K562 (cell line): Measurements from ENCODE around the gene LZTS3. TPM values are rescaled to one million over a fixed set of nuclear protein-coding genes. Genes with fewer than 3 reads are reported as not detected.

ENCODE experiments used
- ATAC-seq: fragments of 200-7000 bp; cut with Tn5 transposase; 3 replicates; pipeline ENCODE4 v1.9.1; 2020; ENCODE audit warnings: moderate library complexity
- BruUV-seq: library from RNA; stranded (reverse); fragments of 400-500 nt; replicated peaks from 2 replicates; lab custom pipeline; 2021; lab: Mats Ljungman, UMichigan
- CTCF ChIA-PET: fragments of 300-600 bp; formaldehyde crosslinking; extraction: SDS; loops from one replicate; lab custom pipeline; 2021; ENCODE audit warnings: low intra/inter-chr PET ratio; lab: Yijun Ruan, JAX
- POLR2A ChIA-PET: fragments of 300-600, 350-650 bp; sonication (Branson Sonifier 250); formaldehyde crosslinking; extraction: SDS; loops from one replicate; lab custom pipeline; 2021; ENCODE audit warnings: antibody characterized with exemption, inconsistent platforms; lab: Yijun Ruan, JAX
- DNase-seq, 4 experiments: peaks; one replicate each; pipeline versions ENCODE4 v3.0.0 to v3.0.0-alpha.2; 2011 to 2018; ENCODE audit warnings: low spot score in 3 of 4, mixed read lengths in 3 of 4; ENCODE audit errors: extremely low read depth in 1 of 4
- FAIRE-seq: peaks from 2 replicates; lab custom pipeline; 2011; peaks lifted over from hg19 to GRCh38; lab: Jason Lieb, UNC
- H2AFZ ChIP-seq: 2 replicates; pipeline ENCODE4 v1.6.0; 2011; ENCODE audit warnings: low read depth, low read length, control low read depth, inconsistent platforms
- H3K27ac ChIP-seq: fragments of 200-600 bp; 3 replicates; pipeline ENCODE4 v1.8.0; 2011; ENCODE audit warnings: low read depth, mild to moderate bottlenecking, control low read depth, inconsistent platforms, low read length, moderate library complexity, mixed read lengths; ENCODE audit errors: extremely low read depth
- H3K27me3 ChIP-seq, 2 experiments: fragments of 300-600 bp in 1 of 2; 2 replicates in 1 of 2; 3 replicates in 1 of 2; pipeline versions ENCODE4 v1.6.0 to v1.8.0; 2011; ENCODE audit warnings: inconsistent platforms in 2 of 2, low read length in 2 of 2, mild to moderate bottlenecking in 1 of 2, mixed read lengths in 1 of 2, moderate library complexity in 1 of 2; ENCODE audit not compliant: control insufficient read depth in 2 of 2, insufficient read depth in 2 of 2
- H3K36me3 ChIP-seq: fragments of 300-600 bp; 3 replicates; pipeline ENCODE4 v1.8.0; 2011; ENCODE audit warnings: mild to moderate bottlenecking, low read length, inconsistent platforms; ENCODE audit not compliant: control insufficient read depth, insufficient read depth
- H3K4me1 ChIP-seq, 2 experiments: fragments of 200-600 bp in 1 of 2; replicated peaks in 1 of 2; 2 replicates in 1 of 2; 3 replicates in 1 of 2; pipeline versions ENCODE4 v1.5.1 to v1.8.0; 2011; ENCODE audit warnings: inconsistent platforms in 2 of 2, low read length in 2 of 2, mild to moderate bottlenecking in 1 of 2, mixed read lengths in 1 of 2, moderate library complexity in 1 of 2; ENCODE audit not compliant: control insufficient read depth in 2 of 2, insufficient read depth in 2 of 2
- H3K4me2 ChIP-seq: 2 replicates; pipeline ENCODE4 v1.6.1; 2011; ENCODE audit warnings: low read length, control low read depth, inconsistent platforms, mixed read lengths; ENCODE audit not compliant: insufficient read depth
- H3K4me3 ChIP-seq: fragments of 200-600 bp; sonication (generic), shearing (Covaris generic); 2 replicates; pipeline ENCODE4 v1.5.1; 2016; ENCODE audit warnings: control low read depth, inconsistent platforms
- H3K79me2 ChIP-seq: fragments of 200-600 bp; 3 replicates; pipeline ENCODE4 v1.8.0; 2011; ENCODE audit warnings: low read length, inconsistent platforms; ENCODE audit not compliant: control insufficient read depth, insufficient read depth
- H3K9ac ChIP-seq, 2 experiments: 2 replicates each; pipeline versions ENCODE4 v1.6.0 to v1.6.1; 2011; ENCODE audit warnings: low read depth in 2 of 2, low read length in 2 of 2, control low read depth in 1 of 2, inconsistent platforms in 1 of 2, mild to moderate bottlenecking in 1 of 2, mixed read lengths in 1 of 2; ENCODE audit not compliant: insufficient read depth in 1 of 2
- H3K9me1 ChIP-seq: one replicate; pipeline ENCODE4 v1.6.0; 2011; ENCODE audit warnings: inconsistent platforms, mild to moderate bottlenecking, low read length, moderate library complexity; ENCODE audit not compliant: control insufficient read depth, insufficient read depth
- H3K9me3 ChIP-seq: replicated peaks from 2 replicates; pipeline ENCODE4 v1.5.1; 2011; ENCODE audit warnings: low read depth, low read length, inconsistent platforms; ENCODE audit not compliant: control insufficient read depth, insufficient read depth
- H4K20me1 ChIP-seq: replicated peaks from 2 replicates; pipeline ENCODE4 v1.6.1; 2011; ENCODE audit warnings: low read length, inconsistent platforms, mixed read lengths; ENCODE audit not compliant: control insufficient read depth, insufficient read depth
- ATF2 ChIP-seq: sonication (generic); formaldehyde crosslinking; IDR thresholded peaks from 2 replicates; pipeline ENCODE4 v1.8.1; 2022; ENCODE audit warnings: missing genetic modification reagents
- ELF1 ChIP-seq: fragments of 200-800 bp; sonication (Bioruptor generic); IDR thresholded peaks from 2 replicates; pipeline ENCODE4 v1.6.1; 2016; ENCODE audit warnings: missing genetic modification characterization, missing compliant biosample characterization
- HDAC6 ChIP-seq: IDR thresholded peaks from 2 replicates; pipeline ENCODE4 v1.6.1; 2012; ENCODE audit warnings: low read depth, mild to moderate bottlenecking, control low read depth, inconsistent platforms, low read length, moderate library complexity
- JUN ChIP-seq, 2 experiments: sonication (generic) in 1 of 2; formaldehyde crosslinking in 1 of 2; IDR thresholded peaks; 2 replicates each; pipeline versions ENCODE4 v1.6.1 to v1.8.0; 2012 to 2022; ENCODE audit warnings: borderline replicate concordance in 2 of 2, mild to moderate bottlenecking in 2 of 2, improper control_type of control experiment in 1 of 2, low read depth in 1 of 2, low read length in 1 of 2, missing genetic modification reagents in 1 of 2
- KAT8 ChIP-seq: fragments of 450-650 bp; IDR thresholded peaks from 2 replicates; pipeline ENCODE4 v1.6.1; 2016; ENCODE audit warnings: low read depth, mild to moderate bottlenecking
- NCOA2 ChIP-seq, 2 experiments: fragments of 450-650 bp; IDR thresholded peaks; 2 replicates each; pipeline ENCODE4 v1.6.1; 2018; ENCODE audit warnings: mild to moderate bottlenecking in 2 of 2, moderate library complexity in 1 of 2; ENCODE audit not compliant: partially characterized antibody in 2 of 2
- NFATC3 ChIP-seq: fragments of 450-650 bp; IDR thresholded peaks from 2 replicates; pipeline ENCODE4 v1.6.1; 2017; ENCODE audit warnings: mild to moderate bottlenecking
- POLR2A ChIP-seq: fragments of 450-650 bp; conservative IDR thresholded peaks from 2 replicates; pipeline ENCODE4 v1.6.1; 2016
- POLR2B ChIP-seq: fragments of 450-650 bp; IDR thresholded peaks from 2 replicates; pipeline ENCODE4 v1.6.1; 2018; ENCODE audit warnings: low read depth; ENCODE audit not compliant: partially characterized antibody
- PYGO2 ChIP-seq: fragments of 450-650 bp; IDR thresholded peaks from 2 replicates; pipeline ENCODE4 v1.6.1; 2016; ENCODE audit warnings: mild to moderate bottlenecking, missing genetic modification characterization, moderate library complexity, missing compliant biosample characterization
- RAD21 ChIP-seq, 2 experiments: fragments of 250-450 bp in 1 of 2; fragments of 450-650 bp in 1 of 2; sonication (Bioruptor Pico) in 1 of 2; formaldehyde crosslinking in 1 of 2; IDR thresholded peaks in 1 of 2; conservative IDR thresholded peaks in 1 of 2; 2 replicates each; pipeline versions ENCODE4 v1.4.0 to v1.8.0; 2020 to 2022; ENCODE audit warnings: mild to moderate bottlenecking in 2 of 2, moderate library complexity in 1 of 2
- RBM34 ChIP-seq: fragments of 200-400 bp; formaldehyde crosslinking; IDR thresholded peaks from 2 replicates; pipeline ENCODE4 v1.6.1; 2018; ENCODE audit warnings: low read length, borderline replicate concordance; ENCODE audit not compliant: insufficient read depth
- SIX5 ChIP-seq, 2 experiments: IDR thresholded peaks; 2 replicates each; pipeline ENCODE4 v1.6.1; 2011; ENCODE audit warnings: low read length in 2 of 2, borderline replicate concordance in 1 of 2, low read depth in 1 of 2, mild to moderate bottlenecking in 1 of 2, moderate library complexity in 1 of 2; ENCODE audit not compliant: insufficient read depth in 1 of 2
- TCF7 ChIP-seq: sonication (generic); IDR thresholded peaks from 2 replicates; pipeline ENCODE4 v1.6.1; 2016; ENCODE audit warnings: antibody characterized with exemption, borderline replicate concordance
- TFAP4 ChIP-seq: sonication (generic); formaldehyde crosslinking; IDR thresholded peaks from 2 replicates; pipeline ENCODE4 v1.8.0; 2022; ENCODE audit warnings: missing genetic modification reagents, mild to moderate bottlenecking, moderate library complexity, borderline replicate concordance
- ZNF175 ChIP-seq: fragments of 200-800 bp; sonication (Bioruptor generic); IDR thresholded peaks from 2 replicates; pipeline ENCODE4 v1.6.1; 2016; ENCODE audit warnings: low read depth, mild to moderate bottlenecking, missing genetic modification characterization, missing compliant biosample characterization
- ZNF668 ChIP-seq: fragments of 250-450 bp; sonication (Bioruptor Pico); IDR thresholded peaks from 2 replicates; pipeline ENCODE4 v1.8.0; 2022; ENCODE audit warnings: mild to moderate bottlenecking, inconsistent platforms
- ZNF830 ChIP-seq: fragments of 250-450 bp; sonication (Bioruptor Pico); IDR thresholded peaks from 2 replicates; pipeline ENCODE4 v1.5.0; 2021; ENCODE audit warnings: mild to moderate bottlenecking
- WGBS: fragments of 100-300 bp; shearing (Covaris generic); methylation state at CpG from one replicate; pipeline ENCODE4 v1.1.6; 2016; ENCODE audit warnings: low coverage, mixed read lengths; ENCODE audit not compliant: insufficient coverage; ENCODE audit errors: missing lambda C conversion rate; 5-methylcytosine and 5-hydroxymethylcytosine counted together
- in situ Hi-C: fragments of 300-500 bp; cut with MboI; formaldehyde crosslinking; loops from 4 replicates; pipeline ENCODE4 v1.15.0; 2018; ENCODE audit warnings: inconsistent platforms, mixed read lengths
- intact Hi-C: fragments of 100-400 bp; cut with micrococcal nuclease; formaldehyde crosslinking; loops from 2 replicates; pipeline ENCODE4 v1.14.2; 2022
- polyA plus RNA-seq, 8 experiments: library from polyadenylated mRNA; depleted of rRNA in 4 of 8; stranded (reverse) in 5 of 8; unstranded in 3 of 8; fragments of >200 nt; fragmentation: Nextera tagmentation in 2 of 8; fragmentation: Illumina TruSeq in 1 of 8; extraction: Ambion mirVana in 2 of 8; extraction: Trizol in 1 of 8; gene quantifications; 2 replicates each; pipeline versions ENCODE4 v1.2.1 to v1.2.3, GENCODE V29; 2011 to 2014; ENCODE audit warnings: inconsistent platforms in 1 of 8, missing spikeins in 1 of 8
- total RNA-seq, 7 experiments: library from RNA; depleted of rRNA in 6 of 7; stranded (reverse); fragments of >200 nt in 6 of 7; fragmentation: Illumina TruSeq in 2 of 7; extraction: Trizol in 2 of 7; gene quantifications; 2 replicates each; pipeline versions ENCODE4 v1.2.1 to v1.2.3, GENCODE V29; 2011 to 2021; ENCODE audit warnings: low replicate concordance in 1 of 7
- TF ChIP-seq, protein P1 (sequence below): fragments of 450-650 bp; IDR thresholded peaks from 2 replicates; pipeline ENCODE4 v1.6.1; 2016; ENCODE audit warnings: antibody characterized with exemption

Gene LZTS3
- total and polyA plus RNA-seq, 9 of the 15 experiments (the other 6 are each of a cell fraction or from before 2014, with no cell fraction given): 0.07 to 2.9 (median 2.0) TPM

GRCh38 chr20:3167738-3168078, 5.6 kb downstream of the LZTS3 start:
- POLR2A ChIA-PET: interaction anchor here (1.3 kb wide), 1 partner anchor 9 kb away, joined by 4 read pairs; the partner anchor contains the start of genes FASTKD5 and UBOX5
- WGBS: 80% methylated on average over 1 of the region's 25 CpGs
- H3K4me2 ChIP-seq: no peak overlapping the region
- H3K79me2 ChIP-seq: no peaks in the 10 kb centered on the region
- no peak for ATAC-seq
- BruUV-seq: no TSS peak
- TF ChIP-seq ELF1 (tag): no peak
- TF ChIP-seq JUN (IDR thresholded peaks at IDR 0.05; ENCODE audit: borderline replicate concordance, low read depth, low read length): no peak
- no peak for TF ChIP-seq JUN (CRISPR knock-in tag; IDR thresholded peaks at IDR 0.05; ENCODE audit: borderline replicate concordance)
- no peak for TF ChIP-seq POLR2B
- no peak for TF ChIP-seq ZNF830 (CRISPR knock-in tag)
- TF ChIP-seq ZNF668 (CRISPR knock-in tag): no peak
- TF ChIP-seq, protein P1, sequence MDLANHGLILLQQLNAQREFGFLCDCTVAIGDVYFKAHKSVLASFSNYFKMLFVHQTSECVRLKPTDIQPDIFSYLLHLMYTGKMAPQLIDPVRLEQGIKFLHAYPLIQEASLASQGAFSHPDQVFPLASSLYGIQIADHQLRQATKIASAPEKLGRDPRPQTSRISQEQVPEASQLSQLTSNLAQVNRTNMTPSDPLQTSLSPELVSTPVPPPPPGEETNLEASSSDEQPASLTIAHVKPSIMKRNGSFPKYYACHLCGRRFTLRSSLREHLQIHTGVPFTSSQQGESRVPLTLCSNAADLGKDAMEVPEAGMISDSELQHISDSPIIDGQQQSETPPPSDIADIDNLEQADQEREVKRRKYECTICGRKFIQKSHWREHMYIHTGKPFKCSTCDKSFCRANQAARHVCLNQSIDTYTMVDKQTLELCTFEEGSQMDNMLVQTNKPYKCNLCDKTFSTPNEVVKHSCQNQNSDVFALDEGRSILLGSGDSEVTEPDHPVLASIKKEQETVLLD: no peak
- TF ChIP-seq HDAC6: no peak
- TF ChIP-seq ZNF175: no peak
- TF ChIP-seq TCF7: no peak
- TF ChIP-seq PYGO2 (tag): no peak
- TF ChIP-seq POLR2A: no peak
- no peak for TF ChIP-seq NCOA2 (IDR thresholded peaks at IDR 0.05; ENCODE audit: partially characterized antibody in 2 of 2)
- no peak for TF ChIP-seq ATF2 (CRISPR knock-in tag)
- TF ChIP-seq KAT8: no peak
- TF ChIP-seq NFATC3: no peak
- no peak for TF ChIP-seq RAD21 (CRISPR knock-in tag; conservative IDR thresholded peaks at IDR 0.05 in 1 of 2, IDR thresholded peaks at IDR 0.05 in 1 of 2)
- no peak for TF ChIP-seq RBM34
- no peak for TF ChIP-seq TFAP4
- TF ChIP-seq SIX5 (IDR thresholded peaks at IDR 0.05; ENCODE audit: borderline replicate concordance in 1 of 2, insufficient read depth in 1 of 2, low read depth in 1 of 2, low read length in 2 of 2): no peak
- TF ChIP-seq, all 486 proteins: peak for 0
- in situ Hi-C loops (no loop called here), intact Hi-C loops (no loop called here)
- Histone ChIP-seq H2AFZ (no peak overlapping the region), H3K4me3 (no peak overlapping the region), H3K4me1 (peaks cover 0 to 44% of the 10 kb centered on the region in 2 experiments; a peak in 3 of 5 replicates), H3K27ac (no peak overlapping the region), H3K27me3 (no peaks in the 10 kb centered on the region), H3K9me3 (no peaks in the 10 kb centered on the region), H3K9ac (no peak overlapping the region), H4K20me1 (no peaks in the 10 kb centered on the region), H3K36me3 (no peaks in the 10 kb centered on the region), H3K9me1 (no peaks in the 10 kb centered on the region)
- no peak for FAIRE-seq
- DNase-seq: no peak
- CTCF ChIA-PET: no interaction called here
